ENCODE results near the gene BRME1.

BRME1 gene

DNA sequence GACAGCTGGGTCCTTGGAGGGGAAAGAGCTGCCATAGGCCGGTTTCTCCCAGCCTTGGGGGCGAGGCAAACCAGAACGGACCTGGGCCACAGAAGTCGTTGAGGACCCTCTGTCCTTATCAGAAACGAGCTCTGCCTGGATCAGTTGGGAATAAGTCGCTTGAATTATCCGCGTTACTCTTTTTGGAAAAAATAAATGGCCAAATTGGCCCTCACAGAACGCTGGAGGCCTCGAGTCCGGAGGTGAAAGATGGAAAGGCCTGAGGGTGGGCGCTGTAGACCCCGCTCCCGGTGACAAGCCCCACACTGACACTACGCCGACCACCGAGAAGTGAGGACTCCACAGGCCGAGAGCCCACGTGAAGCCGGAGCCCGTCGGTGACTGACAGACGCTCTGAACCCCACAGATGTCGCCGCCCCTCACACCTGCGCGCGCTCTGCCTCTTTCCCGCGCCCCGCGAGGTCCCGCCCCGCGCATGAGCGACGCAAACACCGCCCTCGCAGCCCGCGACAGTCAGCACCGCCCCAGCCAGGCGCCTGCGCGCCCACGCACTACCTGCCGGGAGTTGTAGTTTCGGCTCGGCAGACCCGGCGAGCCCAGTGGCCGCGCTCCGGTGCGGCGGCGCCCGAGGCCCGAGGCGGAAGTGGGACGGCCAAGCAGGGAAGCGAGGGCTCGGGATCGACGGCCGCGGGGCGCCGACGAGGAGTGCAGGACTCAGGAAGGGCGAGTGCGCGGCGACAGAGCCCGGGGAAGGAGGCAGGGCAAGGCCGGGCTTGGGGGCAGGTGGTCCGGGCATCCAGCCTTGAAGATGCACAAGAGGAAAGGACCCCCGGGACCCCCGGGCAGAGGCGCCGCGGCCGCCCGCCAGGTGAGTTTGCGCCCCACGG is at the start of gene BRME1, which contains the start of gene CC2D1A:
Gene BRME1 (minus strand): TSS at position 484 of the 887 bp plus-strand sequence. CDS start 1,225 bp downstream, outside the sequence.
Gene CC2D1A (plus strand): TSS at position 568 of the 887 bp plus-strand sequence. CDS start 241 bp downstream, at position 809.
- DNase-seq: peak; percentile 68 to 72

DNA sequence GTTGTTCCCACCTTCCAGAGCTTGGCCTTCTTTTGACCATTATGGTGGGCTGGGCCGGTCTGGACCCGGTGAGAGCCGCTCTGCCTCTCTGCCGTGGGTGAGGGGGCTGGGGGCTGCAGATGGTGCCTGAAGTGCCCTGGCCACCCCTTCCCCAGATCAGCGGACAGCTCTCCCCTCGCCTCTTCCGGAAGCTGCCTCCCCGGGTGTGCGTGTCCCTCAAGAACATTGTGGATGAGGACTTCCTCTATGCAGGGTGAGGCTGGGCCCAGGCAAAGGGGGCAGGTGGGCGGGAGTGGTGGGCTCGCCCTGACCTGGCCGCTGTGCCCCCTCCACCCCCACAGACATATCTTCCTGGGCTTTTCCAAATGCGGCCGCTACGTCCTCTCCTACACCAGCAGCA is 48.3 kb upstream of the BRME1 start:
- no peak for DNase-seq

DNA sequence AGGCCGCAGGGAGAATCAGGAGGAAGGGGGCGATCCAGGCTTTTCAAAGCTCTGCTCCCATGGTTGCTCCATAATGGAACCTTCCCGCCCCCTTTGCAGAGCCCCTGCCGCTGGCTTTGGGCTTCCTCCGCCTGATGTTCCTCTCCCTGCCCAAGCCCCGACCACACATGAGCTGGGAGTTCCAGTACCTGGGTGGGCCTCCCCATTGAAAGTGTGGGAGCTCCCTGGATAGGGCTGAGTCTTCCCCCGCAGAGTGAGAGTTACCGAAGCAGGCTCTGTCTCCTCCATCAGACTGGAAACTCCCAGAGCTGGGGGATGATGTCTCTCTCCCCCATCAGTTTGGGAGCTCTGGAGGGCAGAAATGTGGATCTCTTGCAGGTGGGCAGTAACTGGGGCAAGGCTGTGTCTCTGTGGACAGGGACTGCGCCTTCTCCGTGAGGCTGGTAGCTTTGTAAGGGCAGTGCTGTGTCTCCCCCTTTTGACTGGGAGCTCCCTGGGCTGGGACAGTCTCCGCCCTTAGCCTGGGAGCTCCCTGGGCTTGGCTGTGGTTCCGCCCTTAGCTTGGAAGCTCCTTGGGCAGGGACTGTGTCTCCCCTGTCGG is 47.1 kb upstream of the BRME1 start:
- peak; percentile 5 to 20 for DNase-seq

DNA sequence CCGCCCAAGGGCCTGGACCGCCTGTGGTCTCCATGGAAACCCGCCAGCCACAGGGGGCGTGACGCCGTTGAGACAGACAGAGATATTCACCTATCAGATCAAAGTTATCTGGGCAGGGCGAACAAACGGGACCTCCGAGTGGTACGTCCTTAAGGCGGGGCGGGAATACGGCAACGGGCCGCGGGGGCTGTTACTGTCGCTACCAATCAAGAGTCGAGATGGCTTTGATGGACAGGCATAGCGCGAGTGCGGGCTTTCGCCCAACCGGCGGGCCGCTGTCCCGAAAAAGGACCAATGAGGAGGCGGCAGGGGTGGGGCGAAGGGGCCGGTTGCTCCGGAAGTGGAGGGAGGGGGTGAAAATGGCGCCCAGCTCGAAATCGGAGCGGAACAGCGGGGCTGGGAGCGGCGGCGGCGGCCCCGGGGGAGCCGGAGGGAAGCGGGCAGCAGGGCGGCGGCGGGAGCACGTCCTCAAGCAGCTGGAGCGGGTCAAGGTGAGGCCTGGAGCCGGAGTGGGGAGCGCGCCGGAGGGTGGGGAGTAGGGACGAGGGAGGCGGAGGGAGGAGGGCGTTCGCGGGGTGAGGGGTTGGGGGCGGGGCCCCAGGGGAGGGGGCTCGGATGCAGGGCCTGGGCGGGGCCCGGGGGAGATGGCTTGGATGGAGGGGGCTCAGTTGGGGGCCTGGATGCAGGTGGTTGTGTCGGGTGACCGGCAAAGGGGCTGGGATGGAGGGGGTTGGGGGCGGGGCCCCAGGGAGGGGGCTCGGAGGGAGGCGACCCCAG is 46.4 kb upstream of the BRME1 start, which contains the start of gene DCAF15:
Gene DCAF15 (plus strand): TSS at position 356 of the 777 bp plus-strand sequence. CDS start 4 bp downstream, at position 360.
- peak; percentile 98 for DNase-seq

DNA sequence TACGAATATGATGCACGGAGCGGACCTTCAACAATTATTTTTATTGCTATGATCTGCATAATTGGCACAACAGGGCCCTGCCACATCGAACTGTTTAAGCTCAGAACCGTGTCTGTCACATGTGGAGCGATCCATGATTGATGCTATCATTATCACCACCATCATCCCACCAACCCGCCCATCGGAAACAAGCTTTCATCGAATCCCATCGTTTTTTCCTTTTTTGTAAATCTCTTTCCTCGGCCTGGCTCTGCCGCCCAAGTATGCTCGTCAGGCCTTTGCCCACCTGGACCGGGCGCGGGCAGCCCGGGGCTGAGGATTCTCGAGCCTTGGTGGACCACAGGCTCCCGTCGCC is 45.9 kb upstream of the BRME1 start:
- no peak for DNase-seq

DNA sequence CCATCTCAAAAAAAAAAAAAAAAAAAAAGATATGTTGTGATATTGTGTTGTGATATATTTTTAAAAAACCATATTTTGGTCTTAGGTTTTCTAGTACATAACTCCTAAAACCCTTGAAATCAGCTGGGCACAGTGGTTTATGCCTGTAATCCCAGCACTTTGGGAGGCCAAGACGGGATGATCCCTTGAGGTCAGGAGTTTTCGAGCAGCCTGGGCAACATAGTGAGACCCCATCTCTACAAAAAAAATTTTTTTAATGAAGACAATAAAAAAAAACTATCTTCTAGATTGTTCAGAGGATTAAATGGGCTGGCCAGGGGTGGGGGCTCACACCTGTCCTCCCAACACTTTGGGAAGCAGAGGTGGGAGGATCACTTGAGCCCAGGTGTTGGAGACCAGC is 45.1 kb upstream of the BRME1 start:
- no peak for DNase-seq

DNA sequence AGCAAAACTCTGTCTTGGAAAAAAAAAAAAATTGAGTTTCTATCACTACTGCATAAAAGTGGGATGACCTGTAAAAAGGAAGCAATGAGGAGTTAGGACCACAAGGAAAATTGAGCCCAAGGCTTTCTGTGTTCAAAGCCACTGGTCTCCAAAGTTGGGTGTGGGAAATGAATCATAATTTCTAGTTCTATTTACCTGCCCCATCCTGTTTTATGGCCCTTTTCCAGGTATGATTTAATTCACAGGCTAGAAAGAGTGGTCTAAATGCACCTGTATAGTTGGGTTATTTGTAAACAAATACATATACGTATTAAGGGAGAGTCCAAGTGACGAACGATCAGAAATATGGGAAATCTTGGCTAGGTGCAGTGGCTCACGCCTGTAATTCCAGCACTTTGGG is 40.5 kb upstream of the BRME1 start:
- DNase-seq: no peak

DNA sequence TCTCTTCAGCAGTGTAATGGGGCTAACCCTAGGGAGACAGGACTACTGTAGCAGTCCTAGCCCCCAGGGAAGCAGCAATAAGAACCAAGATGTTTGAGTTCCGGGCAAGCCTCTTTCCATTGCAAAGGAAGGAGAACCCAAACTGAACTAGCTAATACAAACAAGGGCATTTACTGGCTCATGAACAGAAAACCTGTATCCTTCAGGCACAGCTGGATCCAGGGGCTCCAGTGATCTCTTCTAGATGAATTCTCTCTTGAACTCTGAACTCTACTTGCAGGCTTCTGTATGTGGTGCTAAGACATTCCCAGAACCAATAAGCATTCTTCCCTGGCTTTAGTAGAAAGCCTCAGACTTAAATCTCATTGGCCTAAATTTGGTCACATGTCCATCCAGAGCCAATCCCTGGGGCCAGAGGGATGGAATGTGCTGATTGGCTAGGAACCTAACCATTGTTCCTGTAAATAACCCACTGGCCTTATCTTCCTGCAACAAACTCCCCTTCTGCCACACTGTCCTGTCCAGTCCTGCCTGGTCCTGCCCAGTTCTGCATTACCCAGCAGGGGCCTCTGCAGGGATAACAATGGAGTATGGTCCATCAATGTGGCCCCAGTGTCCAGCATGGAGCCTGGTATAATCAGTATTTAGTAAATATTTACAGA is 36.2 kb upstream of the BRME1 start:
- no peak for DNase-seq

DNA sequence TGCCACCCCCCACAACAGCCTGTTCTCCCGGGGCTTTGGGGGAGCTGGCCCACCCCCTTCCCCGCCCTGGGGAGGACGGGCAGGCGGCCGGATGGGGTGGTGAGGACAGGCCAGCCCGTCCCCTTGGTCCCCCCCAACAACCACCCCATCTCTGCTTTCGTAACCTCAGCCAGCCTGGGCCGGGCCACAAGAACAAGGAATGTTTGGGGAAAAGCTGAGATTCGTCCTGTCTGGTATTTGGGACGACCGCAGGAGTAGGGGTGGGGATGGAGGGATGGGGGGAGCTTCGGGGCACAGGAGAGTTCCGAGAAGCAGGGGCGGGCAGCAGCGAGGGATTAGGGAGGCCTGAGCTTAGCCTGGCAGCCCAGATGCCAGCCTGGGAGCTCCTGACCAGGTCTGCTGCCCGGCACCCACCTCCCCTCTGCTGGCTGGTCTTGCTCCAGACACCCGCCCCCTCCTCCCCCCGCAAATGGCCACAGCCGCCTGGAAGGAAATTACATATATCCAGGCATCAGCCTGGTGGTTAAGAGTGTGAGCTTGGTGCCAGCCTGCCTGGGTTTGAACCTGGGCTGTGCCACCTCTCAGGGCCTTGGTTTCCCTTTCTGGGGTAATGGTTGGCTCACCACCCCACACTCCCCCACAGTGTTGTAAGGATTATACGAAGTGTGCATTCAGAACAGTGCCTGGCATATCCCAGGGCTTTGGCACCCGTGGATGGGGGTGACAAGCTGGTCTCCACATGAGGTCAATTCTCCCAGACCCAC is 32.6 kb upstream of the BRME1 start, which contains the start of gene PODNL1:
Gene PODNL1 (minus strand): TSS at position 117 of the 764 bp plus-strand sequence. CDS start 236 bp downstream, outside the sequence.
- DNase-seq: no peak

DNA sequence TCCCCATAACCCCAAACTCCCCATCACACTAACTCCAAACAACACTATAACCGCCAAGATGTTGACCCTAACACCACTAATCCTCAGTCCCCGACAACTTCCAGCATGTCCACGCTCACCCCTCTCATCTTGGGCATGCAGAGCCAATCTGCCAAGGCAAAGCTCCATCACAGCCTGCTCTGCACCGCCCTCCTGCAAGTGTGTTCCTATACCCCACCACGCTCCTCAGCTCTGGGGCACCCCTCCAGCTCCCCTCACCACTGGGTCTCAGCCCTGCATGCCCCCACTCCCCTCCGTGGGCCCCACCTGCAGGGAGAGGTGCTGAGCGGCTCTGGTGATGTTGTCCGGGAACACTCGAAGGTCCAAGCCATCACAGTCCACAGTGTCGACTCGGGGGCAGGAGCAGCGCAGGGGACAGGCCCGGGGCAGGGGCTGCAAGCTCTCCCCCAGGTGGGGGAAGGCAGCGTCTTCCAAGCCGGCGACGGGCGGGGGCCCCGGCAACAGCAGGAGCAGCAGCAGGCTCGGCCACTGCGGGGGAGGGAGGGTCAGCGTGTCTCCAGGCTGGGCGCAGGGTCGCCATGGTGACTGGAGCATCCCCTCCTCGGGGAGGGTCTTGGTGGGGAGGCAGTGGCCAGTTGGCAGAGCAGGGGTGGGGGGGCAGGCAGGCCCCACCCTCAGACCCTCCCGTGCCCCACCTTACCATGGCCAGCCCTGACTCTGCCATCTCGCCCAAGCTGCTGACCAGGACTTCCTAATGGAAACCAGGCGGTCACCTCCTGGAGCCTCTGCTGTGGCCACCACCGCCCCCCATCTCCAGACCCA is 31.8 kb upstream of the BRME1 start:
- DNase-seq: no peak

DNA sequence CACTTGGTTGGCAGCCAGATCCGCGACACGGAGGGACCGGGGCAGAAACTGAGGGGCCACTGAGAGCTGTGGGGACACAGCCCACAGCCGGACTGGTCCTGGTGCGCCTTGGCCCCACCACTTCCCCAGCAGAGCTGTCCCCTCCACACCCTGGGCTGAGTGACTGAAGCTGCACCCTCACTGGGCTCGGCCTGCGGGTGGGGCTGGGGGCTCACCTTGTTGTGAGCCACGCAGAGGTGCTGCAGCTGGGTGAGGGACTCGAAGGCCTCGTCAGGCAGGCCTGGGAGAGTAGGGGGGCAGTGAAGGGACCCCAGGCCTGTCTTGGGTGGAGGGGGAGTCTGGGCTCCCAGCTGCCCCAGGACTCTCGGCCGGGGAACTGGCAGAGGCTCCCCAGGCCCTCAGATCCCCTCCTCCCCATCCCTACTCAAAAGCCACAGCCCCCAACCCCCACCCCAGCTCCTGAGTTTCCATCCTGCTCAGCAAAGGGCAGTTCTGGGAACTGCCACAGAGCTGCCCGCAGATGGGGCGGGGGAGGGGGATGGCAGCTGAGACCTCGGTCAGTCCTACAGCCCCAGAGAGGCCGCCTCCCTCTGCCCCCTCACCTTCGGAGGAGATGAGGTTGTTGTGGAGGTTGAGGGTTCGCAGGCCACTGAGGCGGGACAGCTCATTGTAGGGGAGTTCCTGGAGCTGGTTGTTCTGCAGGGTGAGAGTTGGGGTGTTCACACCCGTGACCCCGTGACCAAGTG is 30.0 kb upstream of the BRME1 start:
- DNase-seq: no peak

DNA sequence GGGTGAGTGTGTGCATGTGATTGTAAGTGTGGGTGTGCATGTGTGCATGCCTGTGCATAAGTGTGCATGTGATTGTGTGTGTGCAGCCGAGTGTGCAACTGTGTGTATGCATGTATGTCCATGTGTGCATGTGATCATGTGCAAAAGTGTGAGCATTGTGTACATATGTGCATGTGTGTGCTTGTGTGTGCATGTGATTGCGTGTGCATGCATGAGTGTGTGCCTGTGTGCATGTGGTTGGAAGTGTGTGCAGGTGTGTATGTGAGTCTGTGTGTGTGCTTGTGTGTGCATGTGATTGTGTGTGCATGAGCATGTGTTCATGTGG is 28.8 kb upstream of the BRME1 start:
- no peak for DNase-seq

DNA sequence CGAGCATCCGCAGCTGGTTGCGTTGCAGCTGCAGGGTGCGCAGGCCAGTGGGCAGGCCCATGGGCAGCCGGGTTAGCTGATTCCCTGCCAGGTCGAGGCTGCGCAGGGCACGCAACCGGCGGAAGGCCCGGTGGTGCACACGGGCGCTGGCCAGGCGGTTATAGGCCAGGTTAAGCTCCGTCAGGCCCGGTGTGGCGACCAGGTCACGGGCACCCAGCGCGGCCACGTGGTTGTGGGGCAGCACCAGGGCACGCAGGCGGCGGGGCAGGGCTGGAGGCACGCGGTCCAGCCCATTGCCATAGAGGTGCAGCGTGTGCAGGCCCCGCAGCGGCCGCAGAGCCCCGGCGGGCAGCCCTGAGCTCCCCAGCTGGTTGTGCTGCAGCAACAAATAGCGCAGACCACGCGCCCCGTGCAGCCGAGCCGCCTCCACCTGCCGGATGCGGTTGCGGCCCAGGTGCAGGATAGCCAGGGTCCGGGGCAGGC is 27.0 kb upstream of the BRME1 start:
- no peak for DNase-seq

DNA sequence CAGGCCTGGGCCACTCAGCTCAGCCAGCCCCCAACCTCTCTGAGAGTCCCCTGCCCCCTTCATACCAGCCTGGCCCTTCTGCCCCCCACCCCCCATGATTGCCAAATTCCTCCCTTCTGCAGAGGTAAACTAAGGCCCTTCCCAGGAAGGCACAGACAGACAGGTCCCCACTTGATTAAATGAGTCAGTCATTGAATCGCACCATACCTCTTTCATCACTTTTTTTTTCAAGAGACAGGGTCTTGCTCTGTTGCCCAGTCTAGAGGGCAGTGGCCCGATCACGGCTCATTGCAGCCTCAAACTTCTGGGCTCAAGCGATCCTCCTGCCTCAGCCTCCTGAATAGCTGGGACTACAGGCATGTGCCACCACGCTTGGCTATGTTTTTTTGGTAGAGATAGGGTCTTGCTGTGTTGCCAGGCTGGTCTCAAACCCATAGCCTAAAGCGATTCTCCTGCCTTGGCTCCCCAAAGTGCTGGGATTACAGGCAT is 26.3 kb upstream of the BRME1 start:
- no peak for DNase-seq

DNA sequence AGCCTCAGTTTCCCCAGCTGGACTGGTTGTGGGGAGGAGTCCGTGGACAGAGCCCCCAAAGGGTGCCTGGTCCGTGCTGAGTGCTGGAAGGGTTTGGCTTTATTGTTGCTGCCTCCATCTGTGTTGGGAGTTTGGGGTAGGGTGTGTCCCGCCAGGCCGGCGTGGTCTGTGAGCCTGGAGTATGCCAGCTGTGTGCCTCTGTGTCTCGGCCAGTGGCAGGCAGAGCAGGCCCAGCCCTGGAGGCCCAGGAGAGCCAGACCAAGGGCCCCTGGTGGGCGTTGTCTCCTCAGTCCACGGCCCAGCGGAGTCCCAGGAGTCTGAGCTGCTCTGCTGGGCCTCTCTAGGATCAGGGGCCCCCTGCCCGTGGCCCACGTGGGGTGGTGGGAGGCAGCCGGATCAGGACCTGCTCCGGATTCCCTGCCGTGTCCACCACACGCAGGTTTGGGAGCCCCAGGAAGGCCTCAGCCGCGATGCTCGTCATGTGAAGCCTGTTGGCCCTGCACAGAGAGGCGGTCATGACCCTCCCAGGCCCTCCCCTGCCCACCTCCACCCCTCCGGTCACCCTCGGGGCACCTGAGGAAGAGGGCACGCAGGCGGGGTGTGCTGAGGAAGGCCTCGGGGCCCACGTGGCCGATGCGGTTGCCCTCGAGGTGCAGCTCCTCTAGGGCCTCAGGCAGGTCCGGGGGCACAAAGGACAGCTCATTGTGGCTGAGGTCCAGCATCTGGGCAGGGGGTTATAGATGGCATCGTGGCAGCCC is 25.7 kb upstream of the BRME1 start:
- no peak for DNase-seq

DNA sequence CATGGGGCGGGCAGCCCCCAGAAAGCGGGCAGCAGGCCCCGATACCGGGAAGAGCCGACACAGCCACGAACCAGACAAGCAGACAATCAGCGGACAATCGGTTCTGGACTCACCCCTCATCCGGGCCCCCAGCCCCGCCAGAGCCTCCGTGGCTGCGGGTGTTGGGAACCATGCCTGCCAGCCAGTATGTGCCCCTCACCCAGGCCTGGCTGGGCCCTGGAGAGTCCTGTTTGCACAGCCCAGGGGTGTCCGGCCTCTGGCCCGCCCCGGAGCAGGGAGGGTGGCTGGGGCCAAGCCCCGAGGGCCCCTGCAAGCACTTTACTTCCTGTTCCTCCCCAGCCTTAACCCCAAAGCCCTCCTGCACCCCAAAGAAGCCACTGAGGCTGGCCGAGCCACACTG is 24.5 kb upstream of the BRME1 start:
- no peak for DNase-seq

DNA sequence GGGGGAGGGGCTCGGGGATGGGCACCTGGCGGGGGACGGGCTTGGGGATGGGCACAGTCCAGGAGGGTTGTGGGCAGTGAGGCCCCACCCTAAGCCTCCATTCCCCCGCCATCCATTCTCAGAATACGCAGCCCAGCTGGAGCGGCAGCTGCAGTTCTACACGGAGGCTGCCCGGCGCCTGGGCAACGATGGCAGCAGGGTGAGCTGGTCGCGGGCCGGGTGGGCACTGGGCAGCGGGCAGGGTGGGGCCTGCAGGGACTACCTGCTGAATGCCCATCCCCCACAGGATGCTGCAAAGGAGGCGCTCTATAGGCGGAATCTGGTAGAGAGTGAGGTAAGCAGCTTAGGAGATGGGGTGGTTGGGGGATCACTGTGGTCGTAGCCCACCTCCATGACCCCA is 24.0 kb upstream of the BRME1 start:
- DNase-seq: no peak

DNA sequence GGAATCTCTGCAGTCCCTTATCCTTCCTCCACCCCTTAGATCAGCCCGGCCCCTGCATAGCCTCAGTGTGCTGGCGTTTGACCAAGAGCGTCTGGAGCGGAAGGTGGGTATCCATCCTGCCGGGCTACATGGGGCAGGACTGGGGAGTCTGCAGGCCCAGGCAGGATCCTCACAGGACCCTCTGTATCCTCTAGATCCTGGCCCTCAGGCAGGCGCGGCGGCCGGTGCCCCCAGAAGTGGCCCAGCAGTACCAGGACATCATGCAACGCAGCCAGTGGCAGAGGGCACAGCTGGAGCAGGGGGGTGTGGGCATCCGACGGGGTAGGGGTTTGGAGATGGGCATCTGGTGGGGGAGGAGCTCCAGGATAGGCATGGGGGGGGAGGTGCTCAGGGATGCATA is 23.4 kb upstream of the BRME1 start:
- DNase-seq: no peak

DNA sequence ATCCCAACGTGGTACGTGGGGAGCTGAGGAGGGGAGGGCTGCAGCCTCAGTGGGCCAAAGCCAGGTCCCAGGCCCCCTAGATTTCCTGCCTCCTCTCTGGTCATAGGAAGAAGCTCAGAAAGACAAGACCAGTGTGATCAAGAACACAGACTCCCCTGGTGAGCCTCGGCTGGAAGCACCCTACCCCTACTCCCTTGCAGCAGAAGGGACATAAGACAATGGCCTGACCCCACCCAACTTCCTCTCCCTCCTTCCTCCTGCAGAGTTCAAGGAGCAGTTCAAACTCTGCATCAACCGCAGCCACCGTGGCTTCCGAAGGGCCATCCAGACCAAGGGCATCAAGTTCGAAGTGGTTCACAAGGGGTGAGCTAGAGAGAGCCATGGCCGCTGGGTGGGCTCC is 20.8 kb upstream of the BRME1 start:
- DNase-seq: no peak
